Thoracic aorta (tissue), 2 donors: ENCODE measurements around the gene ICE1. TPM values are rescaled to one million over a fixed set of nuclear protein-coding genes. Genes with fewer than 3 reads are reported as not detected.
"Not testable (repeated sequence)": the region's sequence is repeated elsewhere in the genome, so short reads cannot be mapped to it uniquely, and the experiment has no call there.

Source experiments
- ATAC-seq: fragments of 150-250 bp; one replicate; pipeline ENCODE4 v1.8.0; 2017; ENCODE audit warnings: low read depth; ENCODE audit not compliant: insufficient number of reproducible peaks, low FRiP score
- DNase-seq: peaks from one replicate; pipeline ENCODE4 v3.0.0-alpha.2; 2020; ENCODE audit warnings: low spot score
- H3K27ac ChIP-seq, 2 donors: fragments of 200-600 bp; sonication (generic); 1 replicate in 1 of 2; 2 replicates in 1 of 2; pipeline ENCODE4 v1.5.1; 2016; ENCODE audit warnings: mild to moderate bottlenecking in 2 of 2, moderate library complexity in 2 of 2
- H3K27me3 ChIP-seq: fragments of 200-600 bp; sonication (generic); replicated peaks from 2 replicates; pipeline ENCODE4 v1.6.0; 2016; ENCODE audit warnings: mild to moderate bottlenecking; ENCODE audit not compliant: insufficient read depth
- H3K36me3 ChIP-seq: fragments of 200-600 bp; sonication (generic); one replicate; pipeline ENCODE4 v1.5.1; 2016
- H3K4me1 ChIP-seq, 2 donors: fragments of 200-600 bp; sonication (generic); 1 replicate in 1 of 2; 2 replicates in 1 of 2; pipeline versions ENCODE4 v1.5.1 to v1.6.0; 2016; ENCODE audit warnings: low read depth in 2 of 2, mild to moderate bottlenecking in 1 of 2; ENCODE audit not compliant: control insufficient read depth in 1 of 2
- H3K4me3 ChIP-seq: fragments of 200-600 bp; sonication (generic); 2 replicates; pipeline ENCODE4 v1.5.1; 2016; ENCODE audit warnings: mild to moderate bottlenecking
- H3K9me3 ChIP-seq: fragments of 200-600 bp; sonication (generic); 2 replicates; pipeline ENCODE4 v1.5.1; 2016
- total RNA-seq, 2 donors: library from RNA; depleted of rRNA; stranded (reverse); fragments of >200 nt; gene quantifications; one replicate each; pipeline versions ENCODE4 v1.1.0 to v1.2.3, GENCODE V29; 2016
- TF ChIP-seq, protein P1 (sequence below): fragments of 200-600 bp; sonication (generic); IDR thresholded peaks from one replicate; pipeline ENCODE4 v1.5.1; 2019; ENCODE audit warnings: antibody characterized with exemption

The ICE1 gene
- total RNA-seq, 2 donors from 2014 or later: 25.5 to 48.1 TPM

DNA sequence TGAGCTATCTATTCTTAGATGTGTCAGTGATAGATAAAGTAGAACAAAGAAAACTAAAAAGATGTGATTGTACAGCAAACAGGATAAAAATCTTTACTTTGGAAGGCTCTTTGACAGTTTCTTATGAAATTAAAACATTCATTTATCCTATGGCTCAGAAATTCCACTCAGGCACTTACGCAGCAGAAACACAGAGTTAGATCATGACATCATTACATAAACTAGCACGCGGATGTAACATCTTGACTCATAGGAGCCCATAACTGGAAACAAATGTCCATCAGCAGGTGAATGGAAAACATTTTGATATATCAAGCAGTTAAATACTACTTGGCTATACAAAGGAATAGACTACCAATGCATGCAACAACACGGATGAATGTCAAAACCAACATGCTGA, 45.3 kb downstream of the ICE1 start:
- H3K4me3 ChIP-seq: no peak overlapping the region
- H3K9me3 ChIP-seq: no peaks in the 10 kb centered on the region
- TF ChIP-seq, protein P1, sequence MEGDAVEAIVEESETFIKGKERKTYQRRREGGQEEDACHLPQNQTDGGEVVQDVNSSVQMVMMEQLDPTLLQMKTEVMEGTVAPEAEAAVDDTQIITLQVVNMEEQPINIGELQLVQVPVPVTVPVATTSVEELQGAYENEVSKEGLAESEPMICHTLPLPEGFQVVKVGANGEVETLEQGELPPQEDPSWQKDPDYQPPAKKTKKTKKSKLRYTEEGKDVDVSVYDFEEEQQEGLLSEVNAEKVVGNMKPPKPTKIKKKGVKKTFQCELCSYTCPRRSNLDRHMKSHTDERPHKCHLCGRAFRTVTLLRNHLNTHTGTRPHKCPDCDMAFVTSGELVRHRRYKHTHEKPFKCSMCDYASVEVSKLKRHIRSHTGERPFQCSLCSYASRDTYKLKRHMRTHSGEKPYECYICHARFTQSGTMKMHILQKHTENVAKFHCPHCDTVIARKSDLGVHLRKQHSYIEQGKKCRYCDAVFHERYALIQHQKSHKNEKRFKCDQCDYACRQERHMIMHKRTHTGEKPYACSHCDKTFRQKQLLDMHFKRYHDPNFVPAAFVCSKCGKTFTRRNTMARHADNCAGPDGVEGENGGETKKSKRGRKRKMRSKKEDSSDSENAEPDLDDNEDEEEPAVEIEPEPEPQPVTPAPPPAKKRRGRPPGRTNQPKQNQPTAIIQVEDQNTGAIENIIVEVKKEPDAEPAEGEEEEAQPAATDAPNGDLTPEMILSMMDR: no peak
- no peak overlapping the region for H3K27ac ChIP-seq
- DNase-seq (no peak), ATAC-seq (no peak)
- no peaks in the 10 kb centered on the region for H3K27me3 ChIP-seq
- no peaks in the 10 kb centered on the region for H3K4me1 ChIP-seq
- H3K36me3 ChIP-seq: peaks cover 17% of the 10 kb centered on the region

DNA sequence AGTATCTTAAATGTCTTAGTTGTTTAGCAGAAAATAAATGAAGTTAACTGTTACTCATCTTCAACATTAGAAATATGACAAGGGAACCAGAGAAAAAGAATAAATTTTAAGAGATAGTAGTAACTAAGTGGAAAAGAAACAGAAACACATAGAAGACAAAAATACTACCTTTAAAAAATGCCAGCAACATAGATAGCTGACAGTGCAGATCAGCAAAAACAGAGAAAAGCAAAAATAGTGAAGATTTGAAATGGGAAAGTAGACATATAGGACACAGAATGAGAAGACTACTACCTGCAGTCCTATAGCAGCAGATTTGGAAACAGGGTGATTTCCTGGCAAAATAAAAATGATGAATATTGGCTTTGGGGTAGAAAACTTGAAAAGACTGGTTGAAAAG, 48.5 kb downstream of the ICE1 start:
- no peak for ATAC-seq
- DNase-seq: no peak
- no peak overlapping the region for H3K4me3 ChIP-seq
- H3K9me3 ChIP-seq: no peaks in the 10 kb centered on the region
- peaks cover 9% of the 10 kb centered on the region for H3K36me3 ChIP-seq
- no peak overlapping the region for H3K27ac ChIP-seq
- no peaks in the 10 kb centered on the region for H3K4me1 ChIP-seq
- TF ChIP-seq, protein P1: no peak
- H3K27me3 ChIP-seq: no peaks in the 10 kb centered on the region

DNA sequence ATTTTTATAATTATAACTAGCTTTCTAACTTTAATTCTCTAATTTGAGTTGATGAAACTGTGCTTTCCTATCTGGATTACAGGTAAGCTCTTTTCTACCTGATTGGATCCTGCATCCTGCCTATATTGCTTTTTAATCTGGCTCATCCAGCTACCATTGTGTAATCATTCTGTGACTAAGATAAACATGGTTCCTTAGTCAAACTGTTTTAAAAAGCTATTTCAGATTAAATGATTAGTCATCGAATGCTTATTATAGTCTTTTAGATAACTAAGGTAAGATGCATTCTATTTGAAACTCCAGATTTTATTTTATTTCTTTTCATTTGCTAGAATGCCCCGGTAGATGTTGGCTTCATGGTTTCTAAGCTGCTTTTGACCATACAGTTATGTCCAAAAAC, 50.7 kb downstream of the ICE1 start:
- TF ChIP-seq, protein P1: no peak
- no peak for DNase-seq
- H3K4me3 ChIP-seq: no peak overlapping the region
- ATAC-seq: no peak
- H3K27me3 ChIP-seq: no peaks in the 10 kb centered on the region
- H3K36me3 ChIP-seq: peaks cover 15% of the 10 kb centered on the region
- no peaks in the 10 kb centered on the region for H3K4me1 ChIP-seq
- no peak overlapping the region for H3K27ac ChIP-seq
- H3K9me3 ChIP-seq: no peaks in the 10 kb centered on the region

DNA sequence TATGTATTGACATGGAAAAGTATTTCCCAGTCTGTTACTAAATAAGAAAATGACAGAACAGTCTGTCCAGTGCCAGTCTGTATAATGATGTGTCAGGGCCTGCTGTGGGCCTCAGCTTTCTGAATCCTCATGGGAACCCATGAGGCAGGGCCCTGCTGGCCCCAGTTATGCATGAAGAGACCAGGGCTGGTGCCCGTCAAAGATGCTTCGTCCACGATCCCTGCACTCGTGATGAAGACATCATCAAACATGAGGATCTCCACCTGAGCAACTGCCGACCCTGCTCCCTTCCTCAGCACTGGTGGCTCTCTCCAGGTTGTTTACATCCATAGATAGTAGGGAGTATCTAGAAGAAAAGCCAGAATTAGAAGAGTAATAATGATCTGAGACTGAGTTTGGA, 52.5 kb downstream of the ICE1 start:
- Histone ChIP-seq H3K27me3 (no peaks in the 10 kb centered on the region), H3K27ac (no peak overlapping the region), H3K9me3 (no peaks in the 10 kb centered on the region), H3K4me1 (no peaks in the 10 kb centered on the region), H3K4me3 (no peak overlapping the region), H3K36me3 (peaks cover 17% of the 10 kb centered on the region)
- TF ChIP-seq, protein P1: no peak
- no peak for ATAC-seq
- no peak for DNase-seq

DNA sequence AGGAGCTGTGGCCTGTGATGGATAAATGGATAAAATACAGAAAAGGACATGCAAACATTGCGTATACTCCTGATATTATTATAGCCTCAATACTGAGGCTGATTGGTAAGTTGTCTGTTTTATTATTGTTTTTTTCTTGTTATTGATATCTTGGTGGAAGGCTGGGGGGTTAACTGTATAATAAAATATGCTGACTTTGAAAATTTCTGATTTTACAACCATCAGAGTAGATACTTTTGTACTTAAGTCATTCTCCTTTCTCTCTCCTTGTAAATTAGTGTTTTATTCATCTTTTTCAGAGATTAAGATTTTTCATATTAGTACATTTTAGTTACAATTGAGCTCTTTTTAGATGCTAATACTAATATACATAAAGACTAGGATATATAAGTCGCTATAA, 53.5 kb downstream of the ICE1 start:
- Histone ChIP-seq H3K4me1 (no peaks in the 10 kb centered on the region), H3K36me3 (peaks cover 17% of the 10 kb centered on the region), H3K4me3 (no peak overlapping the region), H3K27ac (no peak overlapping the region), H3K27me3 (no peaks in the 10 kb centered on the region), H3K9me3 (no peaks in the 10 kb centered on the region)
- DNase-seq (no peak), ATAC-seq (no peak)
- TF ChIP-seq, protein P1: no peak

DNA sequence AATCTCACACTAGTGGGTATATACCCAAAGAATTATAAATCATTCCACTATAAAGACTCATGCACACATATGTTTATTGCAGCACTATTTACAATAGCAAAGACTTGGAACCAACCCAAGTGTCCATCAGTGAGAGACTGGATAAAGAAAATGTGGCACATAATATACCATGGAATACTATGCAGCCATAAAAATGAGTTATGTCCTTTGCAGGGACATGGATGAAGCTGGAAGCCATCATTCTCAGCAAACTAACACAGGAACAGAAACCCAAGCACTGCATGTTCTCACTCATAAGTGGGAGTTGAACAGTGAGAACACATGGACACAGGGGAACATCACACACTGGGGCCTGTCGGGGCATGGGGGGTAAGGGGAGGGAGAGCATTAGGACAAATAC, 57.1 kb downstream of the ICE1 start:
- not testable (repeated sequence) for ATAC-seq, H3K4me1 ChIP-seq, H3K9me3 ChIP-seq, H3K27ac ChIP-seq, H3K27me3 ChIP-seq, H3K4me3 ChIP-seq, DNase-seq
- H3K36me3 ChIP-seq: peaks cover 15% of the 10 kb centered on the region
